OCI-LY7 (cell line): ENCODE results near the gene SPPL2B. TPM values are rescaled to one million over a fixed set of nuclear protein-coding genes. Genes with fewer than 3 reads are reported as not detected.

ENCODE experiments used
- BruUV-seq: library from RNA; stranded (reverse); fragments of 400-500 nt; replicated peaks from 2 replicates; lab custom pipeline; 2021; lab: Mats Ljungman, UMichigan
- CTCF ChIA-PET: fragments of 300-600 bp; sonication (Branson Sonifier 250); formaldehyde crosslinking; loops from one replicate; lab custom pipeline; 2022; ENCODE audit warnings: antibody characterized with exemption; ENCODE audit not compliant: unreplicated experiment; lab: Charles Lee
- POLR2A ChIA-PET: fragments of 300-600 bp; sonication (Branson Sonifier 250); formaldehyde crosslinking; loops from one replicate; lab custom pipeline; 2022; ENCODE audit warnings: antibody characterized with exemption; lab: Charles Lee
- DNase-seq: peaks from one replicate; pipeline ENCODE4 v3.0.0-alpha.2; 2015; ENCODE audit warnings: low spot score
- H2AFZ ChIP-seq: fragments of 200-600 bp; sonication (generic), shearing (Covaris generic); 2 replicates; pipeline ENCODE4 v1.6.1; 2014; ENCODE audit warnings: mild to moderate bottlenecking, antibody characterized with exemption, low read length, moderate library complexity
- H3K27ac ChIP-seq: fragments of 200-600 bp; sonication (generic); 2 replicates; pipeline ENCODE4 v1.5.1; 2014; ENCODE audit warnings: mixed run types, low read depth, mild to moderate bottlenecking, moderate library complexity, low read length, inconsistent platforms; ENCODE audit not compliant: poor library complexity, severe bottlenecking
- H3K36me3 ChIP-seq: fragments of 200-600 bp; sonication (generic); 2 replicates; pipeline ENCODE4 v1.6.1; 2014; ENCODE audit warnings: mild to moderate bottlenecking, antibody characterized with exemption, low read length, moderate library complexity, mixed read lengths; ENCODE audit not compliant: insufficient read depth
- H3K4me1 ChIP-seq: fragments of 200-600 bp; sonication (generic); 2 replicates; pipeline ENCODE4 v1.5.1; 2014; ENCODE audit warnings: mild to moderate bottlenecking, low read length; ENCODE audit not compliant: insufficient read depth, poor library complexity, severe bottlenecking
- H3K4me2 ChIP-seq: fragments of 200-600 bp; sonication (generic); 2 replicates; pipeline ENCODE4 v1.6.1; 2014; ENCODE audit warnings: mild to moderate bottlenecking, low read length
- H3K4me3 ChIP-seq: fragments of 200-600 bp; sonication (generic); 2 replicates; pipeline ENCODE4 v1.5.1; 2014; ENCODE audit warnings: mild to moderate bottlenecking, low read depth, low read length; ENCODE audit not compliant: poor library complexity, severe bottlenecking
- H3K79me2 ChIP-seq: fragments of 200-600 bp; sonication (generic); 2 replicates; pipeline ENCODE4 v1.6.1; 2016; ENCODE audit warnings: low read depth, mild to moderate bottlenecking, low read length, moderate library complexity, mixed read lengths; ENCODE audit not compliant: insufficient read depth
- H3K9me2 ChIP-seq: fragments of 200-600 bp; sonication (generic); 2 replicates; pipeline ENCODE4 v1.6.1; 2016; ENCODE audit warnings: mild to moderate bottlenecking, low read length, mixed read lengths; ENCODE audit not compliant: insufficient read depth
- H3K9me3 ChIP-seq: fragments of 200-600 bp; sonication (generic); 2 replicates; pipeline ENCODE4 v1.6.1; 2014; ENCODE audit warnings: mild to moderate bottlenecking, mixed run types, low read length, mixed read lengths
- H4K20me1 ChIP-seq: fragments of 200-600 bp; sonication (generic); 2 replicates; pipeline ENCODE4 v1.6.1; 2014; ENCODE audit warnings: mild to moderate bottlenecking, antibody characterized with exemption, low read length, moderate library complexity, mixed read lengths; ENCODE audit not compliant: insufficient read depth
- EZH2phosphoT487 ChIP-seq: fragments of 200-600 bp; sonication (generic); IDR thresholded peaks from 2 replicates; pipeline ENCODE4 v1.6.1; 2018; ENCODE audit warnings: low read depth, borderline replicate concordance, mild to moderate bottlenecking, mixed run types, antibody characterized with exemption, low read length, moderate library complexity, mixed read lengths
- intact Hi-C: fragments of 100-400 bp; cut with micrococcal nuclease; formaldehyde crosslinking; loops from one replicate; pipeline ENCODE4 v1.10.0; 2022; ENCODE audit not compliant: unreplicated experiment
- total RNA-seq, 2 experiments: library from RNA; depleted of rRNA in 1 of 2; stranded (reverse); fragments of >200 nt in 1 of 2; shearing (Covaris generic) in 1 of 2; gene quantifications; 2 replicates each; pipeline ENCODE4 v1.2.3, GENCODE V29; 2014 to 2022
- TF ChIP-seq, protein P1 (sequence below): fragments of 200-600 bp; sonication (generic); conservative IDR thresholded peaks from 2 replicates; pipeline ENCODE4 v1.5.1; 2014; ENCODE audit warnings: mild to moderate bottlenecking, antibody characterized with exemption, low read length, moderate library complexity, mixed read lengths

SPPL2B gene
- total RNA-seq, 2 experiments from 2014 or later, result 106 to 191 TPM

DNA sequence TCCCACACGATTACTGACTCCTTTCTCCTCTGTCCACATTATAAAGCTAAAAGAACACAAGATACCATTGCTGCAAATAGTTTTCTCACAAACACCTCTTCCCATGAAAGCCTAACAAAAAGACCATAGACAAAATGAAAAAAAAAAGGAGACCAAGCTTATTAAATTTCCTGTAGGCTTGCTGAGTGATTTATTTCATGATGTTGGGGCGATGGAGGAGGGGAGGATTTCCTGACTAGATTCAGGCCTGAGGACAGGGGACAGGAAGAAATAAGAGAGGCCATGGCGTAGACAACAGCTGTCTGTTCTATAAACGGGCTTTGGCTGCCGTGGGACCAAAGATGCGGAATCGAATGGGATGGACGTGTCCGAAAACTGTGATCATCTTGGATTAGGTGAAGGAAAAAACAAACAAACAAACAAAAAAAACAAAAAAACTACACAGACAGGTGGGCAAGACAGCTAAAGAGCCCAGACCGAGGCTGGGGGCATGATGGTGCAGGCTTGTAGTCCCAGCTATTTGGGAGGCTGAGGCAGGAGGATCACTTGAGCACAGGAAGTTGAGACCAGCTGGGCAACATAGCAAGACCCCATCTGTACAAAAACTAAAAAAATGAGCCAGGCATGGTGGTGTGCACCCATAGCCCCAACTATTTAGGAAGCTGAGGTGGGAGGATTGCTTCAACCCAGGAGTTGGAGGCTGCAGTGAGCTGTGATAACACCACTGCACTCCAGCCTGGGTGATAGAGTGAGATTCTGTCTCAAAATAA lies 36.9 kb downstream of the SPPL2B start:
- CTCF ChIA-PET, result no interaction called here

DNA sequence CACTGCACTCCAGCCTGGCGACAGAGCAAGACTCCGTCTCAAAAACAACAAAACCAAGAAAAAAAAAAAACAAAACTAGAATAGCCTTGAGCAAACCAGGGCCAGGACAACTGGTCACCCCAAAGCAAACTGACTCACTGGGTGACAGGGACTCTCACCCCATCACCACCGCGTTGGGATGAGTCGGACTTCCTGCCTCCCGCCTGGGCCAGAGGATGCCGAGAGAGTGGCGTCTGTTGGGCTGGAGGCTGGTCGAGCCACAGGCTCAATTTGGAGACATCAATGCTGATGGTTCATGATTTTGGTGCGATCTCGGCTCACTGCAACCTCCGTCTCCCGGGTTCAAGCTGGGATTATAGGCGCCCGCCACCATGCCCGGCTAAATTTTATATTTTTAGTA lies 43.2 kb downstream of the SPPL2B start:
- Histone ChIP-seq H3K79me2 (no peaks in the 10 kb centered on the region), H3K36me3 (no peaks in the 10 kb centered on the region), H3K4me1 (no peaks in the 10 kb centered on the region), H3K9me3 (peaks cover 4% of the 10 kb centered on the region; the same call in 1 of the 2 replicates), H3K4me2 (no peak overlapping the region), H3K27ac (no peak overlapping the region), H3K9me2 (no peaks in the 10 kb centered on the region), H3K4me3 (no peak overlapping the region), H2AFZ (no peak overlapping the region), H4K20me1 (no peaks in the 10 kb centered on the region)
- no TSS peak for BruUV-seq
- TF ChIP-seq, protein P1, sequence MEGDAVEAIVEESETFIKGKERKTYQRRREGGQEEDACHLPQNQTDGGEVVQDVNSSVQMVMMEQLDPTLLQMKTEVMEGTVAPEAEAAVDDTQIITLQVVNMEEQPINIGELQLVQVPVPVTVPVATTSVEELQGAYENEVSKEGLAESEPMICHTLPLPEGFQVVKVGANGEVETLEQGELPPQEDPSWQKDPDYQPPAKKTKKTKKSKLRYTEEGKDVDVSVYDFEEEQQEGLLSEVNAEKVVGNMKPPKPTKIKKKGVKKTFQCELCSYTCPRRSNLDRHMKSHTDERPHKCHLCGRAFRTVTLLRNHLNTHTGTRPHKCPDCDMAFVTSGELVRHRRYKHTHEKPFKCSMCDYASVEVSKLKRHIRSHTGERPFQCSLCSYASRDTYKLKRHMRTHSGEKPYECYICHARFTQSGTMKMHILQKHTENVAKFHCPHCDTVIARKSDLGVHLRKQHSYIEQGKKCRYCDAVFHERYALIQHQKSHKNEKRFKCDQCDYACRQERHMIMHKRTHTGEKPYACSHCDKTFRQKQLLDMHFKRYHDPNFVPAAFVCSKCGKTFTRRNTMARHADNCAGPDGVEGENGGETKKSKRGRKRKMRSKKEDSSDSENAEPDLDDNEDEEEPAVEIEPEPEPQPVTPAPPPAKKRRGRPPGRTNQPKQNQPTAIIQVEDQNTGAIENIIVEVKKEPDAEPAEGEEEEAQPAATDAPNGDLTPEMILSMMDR, result no peak
- no peak for TF ChIP-seq EZH2phosphoT487
- intact Hi-C loops, result no loop called here
- ChIA-PET POLR2A (interaction anchor here (0.6 to 0.7 kb wide), 2 partner anchors 13 to 394 kb away, joined by 3 read pairs; no protein-coding TSS in a partner anchor), CTCF (no interaction called here)
- no peak for DNase-seq

More for the DNA sequence above, 36.9 kb downstream of the SPPL2B start:
- BruUV-seq, result no TSS peak
- Histone ChIP-seq H3K36me3 (no peaks in the 10 kb centered on the region), H3K27ac (no peak overlapping the region), H3K4me1 (no peaks in the 10 kb centered on the region), H3K4me3 (no peak overlapping the region), H3K9me3 (peaks cover 4% of the 10 kb centered on the region; the same call in 1 of the 2 replicates), H3K79me2 (no peaks in the 10 kb centered on the region), H2AFZ (no peak overlapping the region), H3K9me2 (no peaks in the 10 kb centered on the region), H4K20me1 (no peaks in the 10 kb centered on the region), H3K4me2 (no peak overlapping the region)
- DNase-seq, result no peak
- TF ChIP-seq EZH2phosphoT487, result no peak
- TF ChIP-seq, protein P1, result no peak
- intact Hi-C loops, result no loop called here
- POLR2A ChIA-PET, result interaction anchor here (0.5 kb wide), 1 partner anchor 19 kb away, joined by 4 read pairs; no protein-coding TSS in a partner anchor
